Right renal cortex interstitium (tissue), 3 donors: Measurements from ENCODE around the gene NEK9. TPM values are rescaled to one million over a fixed set of nuclear protein-coding genes. Genes with fewer than 3 reads are reported as not detected.
"Not testable (repeated sequence)": the region's sequence is repeated elsewhere in the genome, so short reads cannot be mapped to it uniquely, and the experiment has no call there.

Source experiments
- DNase-seq, 3 donors: peaks; one replicate each; pipeline ENCODE4 v3.0.0-alpha.2; 2013; ENCODE audit warnings: low read depth in 3 of 3, low spot score in 2 of 3
- polyA plus RNA-seq, 3 donors: library from polyadenylated mRNA; unstranded; fragments of 120-200 nt; gene quantifications; one replicate each; pipeline ENCODE4 v1.2.1, GENCODE V29; 2013; ENCODE audit not compliant: insufficient read length in 3 of 3

NEK9 gene
- polyA plus RNA-seq, 3 donors, result 118 to 134 (median 127) TPM

DNA sequence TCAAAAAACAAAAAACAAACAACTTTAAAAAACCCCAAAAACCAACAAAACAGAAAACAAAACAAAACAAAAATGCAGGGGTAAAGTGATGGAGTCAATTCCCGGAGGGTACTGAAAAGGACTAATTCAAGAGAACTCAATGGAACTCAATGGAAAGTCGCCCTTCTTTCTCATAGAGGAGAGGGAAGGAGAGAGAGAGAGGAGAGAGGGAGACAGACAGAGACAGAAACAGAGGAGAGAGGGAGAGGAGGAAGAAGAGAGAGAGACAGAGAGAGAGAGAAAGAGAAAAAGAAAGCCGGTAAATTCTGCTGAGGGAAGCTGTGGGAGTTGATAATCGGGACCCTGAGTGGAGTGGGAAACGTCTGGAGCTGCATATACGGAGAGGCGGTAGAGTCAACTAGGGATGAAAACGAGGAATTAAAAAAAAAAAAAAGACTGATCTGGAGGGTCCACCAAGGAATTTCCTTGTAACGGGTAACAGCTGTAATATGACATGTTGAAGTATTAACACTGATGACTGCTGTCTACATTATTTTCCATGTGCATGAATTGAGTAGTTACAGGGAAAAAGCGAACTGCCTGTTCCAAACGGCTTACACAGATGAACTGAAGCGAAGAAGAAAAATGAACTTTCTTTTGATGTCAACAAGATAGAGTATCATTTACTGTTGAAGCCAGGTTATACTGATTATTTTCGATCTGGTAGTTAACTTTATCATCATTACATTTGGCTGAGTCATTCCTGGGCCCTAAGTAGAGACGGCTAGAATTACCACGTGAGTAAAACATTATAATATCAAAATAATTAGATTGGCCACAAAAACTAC, 58.3 kb downstream of the NEK9 start:
- no peak for DNase-seq

DNA sequence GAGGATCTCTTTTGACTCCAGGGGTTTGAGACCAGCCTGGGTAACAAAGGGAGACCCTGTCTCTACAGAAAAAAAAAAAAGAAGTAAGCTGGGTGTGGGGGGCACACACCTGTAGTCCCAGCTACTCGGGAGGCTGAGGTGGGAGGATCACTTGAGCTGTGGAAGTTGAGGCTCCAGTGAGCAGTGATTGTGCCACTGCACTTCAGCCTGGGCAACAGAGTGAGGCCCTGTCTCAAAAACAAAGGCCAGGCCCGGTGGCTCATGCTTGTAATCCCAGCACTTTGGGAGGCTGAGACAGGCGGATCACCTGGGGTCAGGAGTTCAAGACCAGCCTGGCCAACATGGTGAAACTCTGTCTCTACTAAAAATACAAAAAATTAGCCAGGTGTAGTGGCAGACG, 59.1 kb downstream of the NEK9 start:
- DNase-seq, result not testable (repeated sequence)

DNA sequence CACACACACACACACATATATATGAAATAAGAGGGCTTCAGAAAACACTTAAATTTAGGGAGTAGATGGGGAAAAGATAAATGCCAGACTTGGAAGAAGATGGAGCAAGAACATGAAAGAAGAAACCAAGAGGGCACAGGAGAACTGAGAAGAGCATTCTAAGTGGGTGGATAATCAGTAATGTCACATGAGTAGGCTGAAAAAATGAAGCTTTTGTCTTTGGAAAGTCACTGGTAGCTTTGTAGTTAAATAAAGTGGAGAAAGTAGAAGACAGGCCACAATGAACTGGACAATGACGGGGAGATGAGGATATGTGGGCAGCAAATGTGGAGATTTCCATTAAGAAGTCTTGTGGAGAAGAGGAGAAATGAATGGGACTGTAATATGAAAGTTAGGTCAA, 59.6 kb downstream of the NEK9 start:
- no peak for DNase-seq

GRCh38 chr14:75066691-75067090, 60.2 kb downstream of the NEK9 start:
- DNase-seq, result no peak

- DNase-seq, result no peak
These were observed 62.7 kb downstream of the NEK9 start for GRCh38 chr14:75064205-75064567.

DNA sequence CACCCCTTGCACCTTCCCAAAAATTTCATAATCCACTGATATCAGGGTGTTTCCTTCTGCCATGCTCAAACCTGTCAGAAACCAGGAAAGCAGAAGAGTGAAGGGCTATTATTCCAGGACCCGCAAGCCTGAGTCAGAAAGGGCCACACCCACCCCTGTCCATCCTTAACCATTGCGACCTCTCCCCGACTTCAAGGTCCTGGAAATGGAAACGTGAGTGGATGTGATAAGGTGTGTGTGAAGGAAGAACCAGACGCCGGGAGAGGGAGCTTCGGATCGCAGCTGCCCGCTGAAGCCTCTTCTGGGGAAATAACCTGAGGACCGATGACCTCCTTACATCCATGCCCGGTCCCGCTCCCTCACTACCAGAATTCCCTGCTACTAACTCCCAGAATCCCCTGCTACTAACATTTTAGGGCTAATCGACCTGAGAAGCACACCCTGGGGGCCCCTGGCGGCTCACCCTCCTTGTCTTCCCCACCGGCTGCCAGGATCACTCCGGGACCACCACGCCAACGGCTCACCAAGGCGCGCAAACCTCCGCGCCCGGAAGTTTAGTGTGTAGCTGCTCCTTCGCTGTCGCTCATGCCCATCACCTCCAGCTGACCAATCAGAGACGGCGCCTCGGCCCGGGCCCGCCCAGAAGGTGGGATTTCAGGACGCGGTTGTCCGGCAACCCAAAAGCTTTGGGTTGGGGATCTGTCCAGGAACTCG, 63.2 kb downstream of the NEK9 start, which contains the start of gene ACYP1:
ACYP1 (minus strand) TSS at position 534 of the 714 bp plus-strand sequence; CDS start at position 63, 471 bp downstream.
- peak; percentile 78 to 84 (median 78) for DNase-seq

DNA sequence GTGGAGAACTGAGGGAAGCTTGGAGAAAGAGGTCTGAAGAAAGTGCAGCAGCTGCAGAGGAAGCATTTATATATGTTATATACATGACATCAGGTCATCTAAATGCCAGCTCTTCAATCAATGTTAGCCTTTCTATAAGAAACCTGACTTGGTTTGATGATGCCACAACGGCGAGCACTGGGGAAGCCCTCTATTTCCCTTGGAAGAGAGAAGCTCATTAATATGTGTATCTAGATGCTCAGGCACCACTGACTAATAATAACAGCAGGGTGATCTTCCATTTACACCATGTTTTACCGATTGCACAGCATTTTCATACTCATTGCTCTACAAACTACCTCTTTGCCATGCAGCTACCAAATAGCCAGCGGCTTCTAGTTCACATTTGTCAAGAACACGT, 63.8 kb downstream of the NEK9 start:
- no peak for DNase-seq

GRCh38 chr14:75060420-75060819, 66.4 kb downstream of the NEK9 start:
- DNase-seq, result no peak

- DNase-seq, result no peak
These were observed 67.2 kb downstream of the NEK9 start for GRCh38 chr14:75059642-75060041.

GRCh38 chr14:75054421-75054820, 72.4 kb downstream of the NEK9 start:
- DNase-seq, result no peak

DNA sequence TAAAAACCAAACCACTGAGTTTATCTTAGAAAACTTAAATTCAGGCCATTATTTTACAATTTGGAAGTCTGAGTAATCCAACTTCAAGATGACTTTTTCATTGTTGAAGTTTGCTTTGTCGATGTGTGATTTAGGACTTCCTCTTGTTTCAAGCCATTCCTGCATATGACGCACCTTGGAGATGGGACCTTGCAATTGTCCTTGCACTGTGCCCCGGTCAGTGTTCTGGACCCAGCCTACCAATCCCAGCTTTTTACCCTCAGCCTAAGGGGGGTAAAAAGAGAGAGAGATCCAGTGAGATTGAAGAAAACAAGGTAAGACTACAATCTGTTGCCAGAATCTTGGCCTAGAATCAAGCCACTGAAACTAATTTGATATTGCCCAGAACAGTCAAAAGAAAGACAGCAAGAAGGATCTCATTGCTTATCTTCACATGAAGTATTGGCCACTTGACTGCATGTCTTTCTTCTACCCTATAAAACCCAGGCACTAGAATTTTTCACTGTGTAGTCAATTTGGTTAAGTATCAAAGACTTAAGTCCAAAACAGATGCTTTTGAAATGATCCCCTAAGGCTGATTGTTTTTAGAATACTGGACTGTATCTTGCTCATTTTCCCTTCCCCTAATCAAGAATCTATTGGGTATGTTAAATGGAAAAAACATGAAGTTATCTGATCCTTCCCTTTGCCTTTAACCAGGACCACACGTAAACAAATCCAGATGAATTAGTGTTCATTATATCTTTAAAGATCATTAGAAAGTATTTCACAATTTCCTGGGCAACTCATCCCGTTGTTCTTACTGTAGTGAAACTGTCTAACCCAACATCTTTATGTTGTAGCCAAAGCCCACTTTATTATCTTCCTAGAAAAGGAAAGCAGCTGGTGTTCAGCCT, 73.2 kb downstream of the NEK9 start:
- no peak for DNase-seq

- DNase-seq, result no peak
These were observed 75.3 kb downstream of the NEK9 start for GRCh38 chr14:75051556-75051899.

- peak; percentile 78 to 88 (median 83) for DNase-seq
These were observed 75.8 kb downstream of the NEK9 start, which contains the start of gene MLH3 for GRCh38 chr14:75050852-75051555. Gene MLH3 (minus strand): TSS chr14:75051467. CDS start chr14:75049655, 1,812 bp downstream.

- DNase-seq, result no peak
These were observed 77.1 kb downstream of the NEK9 start for GRCh38 chr14:75049731-75050201.

DNA sequence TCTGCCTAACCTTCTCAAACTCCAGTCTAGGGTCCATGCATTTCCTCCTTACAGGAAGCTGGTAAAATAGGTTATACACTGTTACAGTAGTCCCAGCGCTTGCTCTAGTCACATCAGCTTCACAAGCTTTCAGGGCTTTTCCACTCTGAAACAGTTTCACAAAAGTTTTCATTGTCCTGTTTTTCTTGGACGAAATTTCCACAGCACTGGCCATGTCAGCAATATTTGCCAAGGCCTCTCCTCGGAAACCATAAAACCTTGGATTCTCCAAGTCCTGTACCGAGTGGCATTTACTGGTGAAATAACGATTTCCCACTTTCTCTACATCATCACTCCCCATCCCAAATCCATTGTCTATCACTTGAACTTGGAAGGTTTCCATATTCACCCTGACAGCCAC, 77.7 kb downstream of the NEK9 start:
- no peak for DNase-seq

DNA sequence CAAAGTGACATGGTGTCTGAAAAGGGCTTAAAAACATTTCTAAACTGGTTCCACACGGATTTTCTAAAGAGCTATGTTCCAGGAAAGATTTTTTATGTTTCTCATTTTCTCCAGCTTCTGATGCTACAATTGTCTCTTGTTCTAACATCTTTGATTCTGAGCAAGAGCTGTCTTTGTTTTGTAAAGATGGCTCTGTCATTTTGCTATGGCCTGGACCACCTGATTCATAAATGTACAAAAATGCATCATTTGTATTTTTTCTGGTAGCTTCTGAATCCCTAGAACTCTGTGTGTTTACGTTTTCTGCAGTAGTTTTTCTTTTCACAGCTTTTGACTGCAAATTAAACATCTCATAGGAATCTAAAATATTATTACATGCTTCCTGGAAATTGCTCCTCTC, 78.7 kb downstream of the NEK9 start:
- no peak for DNase-seq

GRCh38 chr14:75047506-75047905, 79.3 kb downstream of the NEK9 start:
- no peak for DNase-seq

- DNase-seq, result no peak
These were observed 79.9 kb downstream of the NEK9 start for GRCh38 chr14:75046899-75047298.

DNA sequence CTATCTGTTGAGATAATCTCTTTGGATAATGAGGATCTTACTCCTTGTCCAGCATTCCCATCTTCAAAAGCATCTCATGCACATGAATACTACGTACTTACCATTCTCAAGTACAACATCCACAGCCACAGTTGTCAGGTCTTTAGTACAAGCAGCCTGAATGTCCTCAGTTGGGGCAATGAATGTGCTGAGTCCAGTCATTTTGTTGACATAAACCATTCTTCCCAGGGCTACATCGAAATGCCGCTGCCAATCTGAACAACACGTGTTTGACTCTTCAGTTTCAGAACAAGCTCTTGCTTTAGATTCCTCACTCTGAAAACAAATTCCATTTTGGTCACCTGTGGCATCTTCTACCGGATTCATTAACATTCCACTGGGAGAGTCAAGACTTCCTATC, 80.6 kb downstream of the NEK9 start:
- no peak for DNase-seq

DNA sequence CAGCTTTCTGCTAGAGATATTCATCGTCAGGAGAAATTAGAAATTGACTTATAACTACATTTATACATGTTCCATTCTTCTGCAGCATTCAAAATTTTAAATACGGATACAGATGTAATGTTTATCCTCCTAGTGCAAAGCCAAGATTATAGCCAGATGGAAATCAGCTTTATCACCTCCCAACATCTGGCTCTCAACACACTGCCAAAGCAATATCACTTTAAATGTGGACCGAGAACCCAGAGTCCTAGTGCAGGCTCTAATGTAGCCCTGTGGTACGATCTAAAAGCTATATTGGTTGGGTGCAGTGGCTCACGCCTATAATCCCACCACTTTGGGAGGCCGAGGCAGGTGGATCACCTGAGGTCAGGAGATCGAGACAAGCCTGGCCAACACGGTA, 82.1 kb downstream of the NEK9 start:
- DNase-seq, result no peak
